HG03354 (cell line): ENCODE measurements around the gene EAF1.
"Not testable (repeated sequence)": the region's sequence is repeated elsewhere in the genome, so short reads cannot be mapped to it uniquely, and the experiment has no call there.

ENCODE experiments used
- ATAC-seq: cut with Tn5 transposase; IDR thresholded peaks from one replicate; pipeline ENCODE4 v1.9.1; 2021; ENCODE audit warnings: mild to moderate bottlenecking; ENCODE audit not compliant: unreplicated experiment, poor library complexity, severe bottlenecking

EAF1 gene

DNA sequence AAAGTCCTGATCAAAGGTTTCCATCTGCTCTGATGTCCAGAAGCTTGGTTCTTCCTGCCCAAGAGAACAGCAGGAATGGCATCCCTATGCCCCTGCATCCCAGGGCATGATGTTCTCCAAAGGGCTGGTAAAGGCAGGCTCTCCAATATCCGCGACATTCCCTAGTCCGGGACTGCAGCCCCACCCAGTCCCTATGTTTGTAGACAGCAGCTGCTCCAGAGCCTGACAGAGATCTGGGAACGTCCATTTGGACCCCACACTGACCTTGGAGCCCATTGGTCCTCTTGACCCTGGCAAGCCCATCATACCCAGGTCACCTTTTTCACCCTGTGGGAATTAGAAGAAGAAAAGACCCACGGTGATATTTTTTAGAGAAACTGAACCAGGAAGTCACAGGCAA lies 47.8 kb downstream of the EAF1 start:
- ATAC-seq: no peak

DNA sequence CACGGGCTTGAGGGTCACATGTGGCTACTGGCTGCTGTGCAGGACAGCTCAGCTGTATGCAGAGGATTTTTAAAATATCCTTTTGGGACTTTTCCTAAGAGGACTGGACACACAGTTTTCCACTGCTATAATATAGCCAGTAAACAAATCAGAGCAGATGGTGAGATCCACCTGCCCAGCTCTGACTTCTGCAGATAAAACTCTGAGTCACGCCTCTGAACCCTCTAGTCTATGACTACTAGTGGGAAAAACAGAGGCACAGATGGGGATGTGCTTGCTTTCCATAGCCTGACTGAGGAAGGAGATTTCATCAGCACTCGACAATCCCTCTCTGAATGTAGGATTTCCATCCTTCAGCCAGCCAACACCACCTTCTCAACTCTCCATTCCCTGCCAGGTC lies 49.0 kb downstream of the EAF1 start:
- no peak for ATAC-seq

DNA sequence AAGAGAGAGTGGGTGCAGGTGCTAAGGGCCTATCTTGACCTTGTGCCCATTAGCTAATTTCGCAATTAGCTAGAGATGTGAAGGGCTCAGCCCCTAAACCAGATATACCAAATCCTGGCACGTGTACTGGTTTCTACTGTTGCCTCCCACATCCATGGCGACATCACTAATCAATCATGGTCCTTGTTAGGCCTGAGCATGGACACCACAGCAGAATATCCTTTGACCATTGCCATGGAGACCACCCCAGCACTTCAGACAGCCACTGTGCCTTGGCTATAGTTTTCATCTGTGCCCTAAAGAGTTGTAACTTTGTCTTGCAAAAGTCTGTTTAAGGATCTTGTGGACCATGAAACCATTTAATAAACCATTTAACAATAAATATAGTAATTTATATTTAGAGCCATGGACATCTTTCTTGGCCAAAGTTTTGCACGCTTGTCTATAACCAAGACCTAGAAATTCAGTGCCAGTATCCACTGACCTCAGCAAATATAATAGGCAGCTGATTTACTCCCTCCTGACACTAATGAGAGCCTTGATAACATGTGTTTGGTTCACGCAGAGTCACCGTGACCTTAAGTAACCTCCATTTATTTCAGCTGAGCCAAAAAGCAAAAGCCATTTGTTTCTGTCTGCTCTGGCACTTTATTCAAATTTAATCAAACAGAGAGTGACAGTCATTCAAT lies 50.7 kb downstream of the EAF1 start:
- ATAC-seq: no peak

DNA sequence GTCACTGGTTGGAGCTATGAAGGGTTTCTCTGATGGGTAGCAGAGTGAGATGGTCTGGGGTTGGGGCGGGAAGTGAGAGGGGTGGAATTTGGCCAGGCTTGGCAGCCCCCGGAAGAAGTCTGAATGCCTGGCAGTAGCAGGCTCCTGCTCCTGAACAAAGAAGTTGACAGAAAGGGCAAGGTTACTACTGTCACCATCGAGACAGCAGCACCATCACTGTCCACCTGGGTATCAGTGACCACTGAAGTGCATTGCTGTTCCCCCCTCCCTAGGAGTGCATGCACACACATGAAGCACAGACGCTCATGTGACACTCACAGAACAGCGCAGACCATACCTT lies 51.2 kb downstream of the EAF1 start:
- no peak for ATAC-seq

DNA sequence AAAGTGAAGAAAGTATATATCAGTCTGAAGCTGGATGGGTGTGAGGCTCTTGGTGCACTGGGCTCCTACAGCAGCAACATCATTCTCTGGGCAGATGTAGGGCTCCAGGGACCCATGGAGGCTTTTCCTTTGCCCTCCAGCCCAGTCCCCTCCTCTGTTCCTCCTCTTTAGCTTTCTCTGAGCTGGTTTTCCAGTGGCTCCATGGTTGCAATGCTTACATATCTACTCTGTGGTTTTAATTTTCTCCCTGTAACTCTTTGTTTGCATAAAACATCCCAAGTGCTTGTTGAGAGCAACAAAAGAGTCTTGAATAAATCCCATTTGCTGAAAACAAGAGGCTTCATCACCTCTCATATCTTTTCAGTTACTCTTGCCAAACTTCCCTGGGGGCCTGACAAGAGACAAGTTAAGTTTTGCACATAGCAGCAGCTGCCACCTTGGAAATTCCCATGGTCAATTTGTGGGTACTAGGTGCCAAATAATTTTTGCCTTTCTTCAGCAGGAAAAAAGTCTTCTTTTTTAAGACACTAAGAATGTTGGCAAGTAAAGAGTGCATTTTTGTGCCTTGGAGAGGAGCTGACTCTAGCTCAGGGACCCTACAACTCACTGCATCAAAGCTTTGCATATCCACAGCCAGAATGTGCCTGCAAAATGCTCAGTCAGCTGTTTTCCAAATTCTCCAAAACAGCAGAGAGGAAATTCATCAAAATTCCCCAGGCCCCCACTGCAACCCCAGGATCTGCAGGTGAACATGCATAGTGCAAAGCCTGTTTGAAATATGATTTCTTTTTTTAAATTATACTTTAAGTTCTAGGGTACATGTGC lies 52.2 kb downstream of the EAF1 start:
- no peak for ATAC-seq

DNA sequence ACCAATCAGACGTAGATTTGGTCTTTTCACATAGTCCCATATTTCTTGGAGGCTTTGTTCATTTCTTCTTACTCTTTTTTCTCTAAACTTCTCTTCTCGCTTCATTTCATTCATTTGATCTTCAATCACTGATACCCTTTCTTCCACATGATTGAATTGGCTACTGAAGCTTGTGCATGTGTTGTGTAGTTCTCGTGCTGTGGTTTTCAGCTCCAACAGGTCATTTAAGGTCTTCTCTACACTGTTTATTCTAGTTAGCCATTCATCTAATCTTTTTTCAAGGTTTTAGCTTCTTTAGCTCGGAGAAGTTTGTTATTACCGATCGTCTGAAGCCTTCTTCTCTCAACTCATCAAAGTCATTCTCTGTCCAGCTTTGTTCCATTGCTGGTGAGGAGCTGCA lies 57.2 kb downstream of the EAF1 start:
- ATAC-seq: not testable (repeated sequence)

DNA sequence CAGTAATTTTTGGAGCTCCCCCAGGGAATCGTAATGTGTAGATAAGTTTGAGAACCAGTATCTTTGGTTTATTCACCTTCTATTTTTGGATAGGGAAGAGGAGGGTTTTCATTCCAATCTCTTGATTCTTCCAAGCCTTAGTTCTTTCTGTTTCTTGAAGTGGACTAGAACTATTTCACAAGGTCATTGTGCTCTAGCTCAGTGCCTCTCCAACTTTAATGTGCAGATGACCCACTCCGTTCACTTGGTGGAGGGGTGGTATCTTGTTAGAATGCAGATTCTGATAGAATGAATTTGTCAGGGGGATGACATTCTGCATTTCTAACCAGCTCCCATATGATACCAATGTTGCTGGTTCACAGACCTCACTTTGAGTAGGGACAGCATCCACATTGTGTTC lies 58.6 kb downstream of the EAF1 start:
- no peak for ATAC-seq

DNA sequence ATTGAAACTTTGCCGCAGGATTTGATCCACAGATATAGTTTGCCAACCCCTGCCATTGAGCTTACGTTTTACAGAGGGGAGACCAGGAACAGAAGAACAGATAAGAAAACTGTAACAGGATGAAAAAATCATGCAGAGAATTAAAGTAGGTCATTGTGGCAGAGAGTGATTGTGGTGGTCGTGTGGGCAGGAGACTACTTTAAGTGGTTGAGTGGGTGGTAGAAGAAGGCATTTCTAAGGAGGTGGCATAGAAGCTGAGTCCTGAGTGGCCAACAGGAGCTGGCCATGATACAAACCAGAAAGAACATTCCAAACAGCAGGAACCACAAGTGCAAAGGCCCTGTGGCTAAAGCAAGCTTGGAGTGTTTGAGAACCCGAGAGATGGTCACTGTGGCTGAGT lies 59.6 kb downstream of the EAF1 start:
- no peak for ATAC-seq

DNA sequence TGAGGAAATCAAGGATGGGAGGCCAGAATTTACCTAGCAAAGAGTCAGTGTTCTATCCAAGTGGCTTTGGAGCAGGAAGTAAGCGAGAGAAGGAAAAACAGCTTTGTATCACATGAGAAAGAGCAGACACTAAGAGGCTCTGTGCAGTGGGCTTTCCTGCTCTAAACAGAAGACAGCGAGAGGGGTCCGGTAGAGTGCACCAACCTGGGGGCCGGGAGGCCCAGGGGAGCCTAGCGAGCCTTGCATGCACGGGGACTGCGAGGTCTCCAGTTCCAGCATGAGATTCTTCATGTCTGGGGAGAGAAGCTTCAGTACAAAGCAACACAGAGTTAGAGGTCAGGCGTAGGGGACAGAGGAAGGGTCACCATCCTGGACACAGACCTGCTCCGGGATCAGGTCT lies 60.6 kb downstream of the EAF1 start:
- no peak for ATAC-seq

DNA sequence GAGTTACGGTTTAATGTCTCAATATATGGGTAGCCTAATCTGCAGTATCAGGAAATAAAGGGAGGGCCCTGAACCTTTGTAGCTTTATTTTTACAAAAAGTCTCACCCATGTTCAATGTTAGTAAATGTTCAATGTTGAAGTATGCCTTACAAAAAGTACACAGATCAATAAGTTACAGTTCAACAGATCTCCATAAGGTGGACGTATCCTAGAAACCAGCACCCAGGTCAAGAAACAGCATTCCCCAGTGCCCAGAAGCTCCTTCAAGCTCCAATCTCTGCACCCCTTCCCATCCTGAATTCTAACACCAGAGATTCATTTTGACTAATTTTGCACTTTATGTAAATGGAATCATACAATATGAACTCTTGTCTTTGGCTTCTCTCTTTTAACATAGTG lies 62.8 kb downstream of the EAF1 start:
- no peak for ATAC-seq

DNA sequence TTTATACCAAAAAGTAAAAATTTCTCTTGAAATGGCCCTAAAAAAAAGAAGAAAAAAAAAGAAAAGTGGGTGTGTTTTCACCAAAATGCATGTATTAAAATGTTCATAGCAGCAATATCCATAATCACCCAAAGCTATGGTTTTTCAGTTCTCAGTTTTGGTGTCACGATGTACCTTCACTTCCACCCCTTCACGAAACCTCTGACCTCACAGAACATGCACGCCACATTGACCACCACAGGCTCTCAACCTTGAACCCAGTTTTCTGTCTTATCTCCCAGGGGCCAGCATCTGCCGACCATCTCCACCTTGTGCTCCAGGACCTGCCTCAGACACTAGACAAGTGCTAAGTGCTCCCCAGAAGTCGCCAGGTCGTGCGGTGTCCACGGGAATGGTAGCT lies 63.7 kb downstream of the EAF1 start:
- no peak for ATAC-seq
